AG10803 (cell line): Measurements from ENCODE around the gene CMTM7.

Experiments
- DNase-seq: peaks from one replicate; pipeline ENCODE4 v3.0.0; 2010; ENCODE audit warnings: low read depth
- H3K4me3 ChIP-seq: 2 replicates; pipeline ENCODE4 v1.5.1; 2011; ENCODE audit warnings: mild to moderate bottlenecking, low read length, control low read depth
- TF ChIP-seq, protein P1 (sequence below): conservative IDR thresholded peaks from 2 replicates; pipeline ENCODE4 v1.5.1; 2011; ENCODE audit warnings: mild to moderate bottlenecking, low read length, control low read depth, inconsistent platforms

Gene CMTM7

DNA sequence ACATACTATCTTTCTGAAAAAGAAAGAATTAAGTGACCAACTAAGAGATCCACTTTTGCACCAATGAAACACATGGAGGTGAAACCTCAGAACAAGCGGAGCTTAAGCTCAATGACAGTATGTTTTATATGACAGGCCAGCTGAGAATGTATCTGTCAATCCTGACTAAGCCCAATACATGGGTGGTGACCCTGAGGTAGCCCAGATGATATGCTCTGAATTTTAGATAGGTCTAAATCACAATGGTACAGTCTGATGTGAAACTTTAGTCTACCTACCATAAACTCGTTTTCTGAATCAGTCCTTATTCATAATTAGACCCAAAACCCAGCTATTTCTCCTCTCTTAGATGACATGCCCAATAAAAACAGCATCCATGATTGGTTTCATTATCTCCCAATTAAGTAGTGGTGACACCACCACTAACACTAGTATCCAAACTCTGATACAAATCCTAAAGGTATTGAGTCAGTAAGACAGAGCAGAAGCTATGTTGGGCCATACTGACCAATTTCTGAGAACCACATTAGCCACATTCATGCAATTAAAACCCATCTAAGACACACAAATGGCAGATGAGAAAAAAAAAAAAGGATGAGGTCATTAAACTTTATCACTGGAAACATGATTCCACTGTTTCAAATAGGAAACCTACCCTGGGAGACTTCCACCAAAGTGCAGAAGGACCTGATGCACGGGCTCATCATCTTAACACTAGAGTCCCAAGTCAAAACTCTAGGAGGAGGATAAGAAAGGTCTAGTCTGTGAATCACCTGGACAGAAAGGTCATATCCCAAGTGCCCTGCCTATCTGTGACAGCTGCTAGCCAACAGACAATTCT lies 90.4 kb downstream of the CMTM7 start:
- TF ChIP-seq, protein P1, sequence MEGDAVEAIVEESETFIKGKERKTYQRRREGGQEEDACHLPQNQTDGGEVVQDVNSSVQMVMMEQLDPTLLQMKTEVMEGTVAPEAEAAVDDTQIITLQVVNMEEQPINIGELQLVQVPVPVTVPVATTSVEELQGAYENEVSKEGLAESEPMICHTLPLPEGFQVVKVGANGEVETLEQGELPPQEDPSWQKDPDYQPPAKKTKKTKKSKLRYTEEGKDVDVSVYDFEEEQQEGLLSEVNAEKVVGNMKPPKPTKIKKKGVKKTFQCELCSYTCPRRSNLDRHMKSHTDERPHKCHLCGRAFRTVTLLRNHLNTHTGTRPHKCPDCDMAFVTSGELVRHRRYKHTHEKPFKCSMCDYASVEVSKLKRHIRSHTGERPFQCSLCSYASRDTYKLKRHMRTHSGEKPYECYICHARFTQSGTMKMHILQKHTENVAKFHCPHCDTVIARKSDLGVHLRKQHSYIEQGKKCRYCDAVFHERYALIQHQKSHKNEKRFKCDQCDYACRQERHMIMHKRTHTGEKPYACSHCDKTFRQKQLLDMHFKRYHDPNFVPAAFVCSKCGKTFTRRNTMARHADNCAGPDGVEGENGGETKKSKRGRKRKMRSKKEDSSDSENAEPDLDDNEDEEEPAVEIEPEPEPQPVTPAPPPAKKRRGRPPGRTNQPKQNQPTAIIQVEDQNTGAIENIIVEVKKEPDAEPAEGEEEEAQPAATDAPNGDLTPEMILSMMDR, result no peak
- DNase-seq, result no peak
- H3K4me3 ChIP-seq, result no peak overlapping the region

DNA sequence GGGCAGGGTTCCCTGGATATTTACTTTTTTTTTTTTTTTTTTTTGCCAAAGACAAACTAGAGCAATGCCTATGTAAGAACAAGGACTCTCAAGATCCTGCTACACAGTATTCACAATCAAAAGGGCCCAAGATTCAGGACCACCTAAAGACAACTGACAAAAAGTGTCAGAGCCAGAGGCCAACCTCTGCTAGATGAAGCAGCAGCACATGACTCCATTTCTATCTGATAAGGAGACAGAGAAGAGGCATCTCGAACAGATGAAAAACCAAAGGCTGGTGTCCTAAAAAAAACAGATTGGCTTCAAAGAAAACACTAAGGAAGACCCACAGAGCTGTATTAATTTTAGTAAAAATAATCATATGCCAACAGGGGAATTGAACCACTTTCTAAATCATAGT lies 91.0 kb downstream of the CMTM7 start:
- DNase-seq, result no peak
- no peak overlapping the region for H3K4me3 ChIP-seq

DNA sequence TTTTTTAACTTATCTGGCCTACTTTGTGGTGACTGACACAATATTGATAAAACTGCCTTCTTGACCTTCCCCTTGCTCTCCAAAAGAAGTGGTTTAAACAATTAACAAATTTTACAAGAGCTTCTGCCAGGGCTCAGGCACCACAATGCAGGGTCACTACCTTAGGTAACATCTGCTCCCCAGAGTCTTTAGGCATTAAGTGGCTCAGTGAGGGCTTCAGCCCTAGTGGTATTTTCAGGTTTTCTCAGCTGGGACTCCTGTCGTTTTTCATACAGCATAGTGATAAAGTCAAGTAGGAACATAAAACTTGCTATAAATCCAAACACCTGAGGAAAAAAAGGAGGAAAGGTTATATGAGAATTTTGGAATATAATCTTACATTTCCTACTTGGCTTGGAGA lies 92.1 kb downstream of the CMTM7 start:
- no peak for DNase-seq
- no peak overlapping the region for H3K4me3 ChIP-seq
- TF ChIP-seq, protein P1, result no peak

More for the DNA sequence above, 91.0 kb downstream of the CMTM7 start:
- TF ChIP-seq, protein P1, result no peak

DNA sequence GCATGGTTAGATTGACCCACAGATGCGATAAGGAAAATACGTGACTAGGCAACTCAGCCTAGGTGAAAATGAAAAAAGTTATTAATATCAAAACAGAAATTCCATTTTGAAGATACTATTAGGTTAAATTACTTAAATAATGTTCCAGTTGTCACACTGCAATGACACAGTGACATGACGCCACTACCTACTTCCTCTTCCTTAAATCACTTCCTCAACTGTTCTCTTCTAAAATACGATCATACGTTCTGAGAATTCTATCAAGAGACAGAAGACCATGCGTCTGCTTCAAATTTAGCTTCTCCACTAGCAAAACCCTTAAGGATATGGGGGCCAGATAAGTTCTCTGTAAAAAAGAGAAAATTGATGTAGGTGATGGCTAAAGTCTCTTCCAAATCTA lies 92.8 kb downstream of the CMTM7 start:
- H3K4me3 ChIP-seq, result no peak overlapping the region
- TF ChIP-seq, protein P1, result no peak
- DNase-seq, result no peak

DNA sequence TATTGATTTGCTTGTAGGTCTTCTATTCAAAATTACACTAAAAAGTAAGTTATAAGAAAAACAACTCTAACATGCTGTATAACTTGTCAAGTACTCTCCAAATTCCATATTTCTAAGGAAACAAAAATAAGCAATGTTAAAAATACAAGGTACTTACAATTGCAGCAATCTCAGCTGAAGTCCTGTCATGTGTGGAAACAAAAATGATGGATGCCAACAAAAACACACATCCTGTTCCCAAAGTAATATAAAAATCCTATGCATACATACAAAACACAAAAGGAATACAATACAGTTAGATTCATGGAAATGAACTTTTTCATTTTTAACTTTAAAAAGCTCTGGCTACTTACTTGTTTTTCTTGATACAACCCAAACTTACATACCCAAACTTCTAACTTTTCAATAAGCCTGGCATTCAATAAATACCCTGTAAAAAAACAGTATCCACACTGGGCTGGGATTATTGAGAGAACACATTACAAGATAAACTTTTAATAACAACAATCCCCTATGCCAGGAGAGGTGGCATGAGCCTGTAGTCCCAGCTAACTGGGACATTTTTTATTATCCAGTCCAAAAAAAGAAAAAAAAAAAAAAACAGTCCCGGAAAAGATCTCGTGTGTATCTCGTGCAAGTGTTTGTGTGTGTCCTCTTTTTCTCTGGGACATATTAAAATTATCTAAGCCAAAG lies 96.3 kb downstream of the CMTM7 start:
- H3K4me3 ChIP-seq, result no peak overlapping the region
- TF ChIP-seq, protein P1, result no peak
- no peak for DNase-seq

DNA sequence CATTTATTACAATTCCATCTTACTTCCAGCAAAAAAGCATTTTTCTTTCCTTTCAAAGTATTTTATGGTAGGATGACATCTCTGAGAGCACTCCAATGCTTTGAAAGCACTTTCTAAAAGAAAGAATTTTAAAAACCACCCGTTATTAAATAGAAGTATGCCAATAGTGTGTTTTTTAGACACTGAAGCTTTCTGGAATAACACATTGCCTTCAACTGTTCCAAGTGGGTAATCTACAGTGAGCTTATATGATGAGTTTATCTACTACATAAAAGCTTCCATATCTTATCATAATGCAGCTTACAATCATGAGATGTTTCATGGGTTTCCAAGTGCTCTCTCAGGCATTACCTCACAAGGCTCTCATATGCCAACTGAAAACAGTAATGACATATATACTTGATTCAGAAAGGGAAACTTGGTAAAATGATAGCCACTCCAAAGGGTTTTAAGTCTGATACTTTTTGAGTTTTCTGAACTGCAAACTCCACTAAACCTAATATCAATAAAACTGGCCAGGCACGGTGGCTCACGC lies 96.9 kb downstream of the CMTM7 start:
- TF ChIP-seq, protein P1, result no peak
- DNase-seq, result no peak
- H3K4me3 ChIP-seq, result no peak overlapping the region
